ENCODE results near the gene SMARCD3.

Gene SMARCD3

GRCh38 chr7:151193203-151193978 lies 55.1 kb downstream of the SMARCD3 start:
- H3K9me3 ChIP-seq = no peaks in the 10 kb centered on the region
- H3K9ac ChIP-seq = no peak overlapping the region
- no peak for TF ChIP-seq Cebpa-rat (IDR thresholded peaks at IDR 0.05)
- H3K4me1 ChIP-seq = peaks cover 13% of the 10 kb centered on the region
- peaks cover 42% of the 10 kb centered on the region; the same call in 1 of the 2 replicates for H4K20me1 ChIP-seq
- no peaks in the 10 kb centered on the region for H3K36me3 ChIP-seq
- peaks cover 73% of the 10 kb centered on the region for H3K27me3 ChIP-seq
- H3K27ac ChIP-seq = no peak overlapping the region
- H3K4me2 ChIP-seq = no peak overlapping the region
- H3K4me3 ChIP-seq = no peak overlapping the region

GRCh38 chr7:151192002-151192539 lies 56.4 kb downstream of the SMARCD3 start:
- Histone ChIP-seq H3K27me3 (peaks cover 67% of the 10 kb centered on the region), H3K27ac (no peak overlapping the region), H3K36me3 (no peaks in the 10 kb centered on the region), H3K4me3 (no peak overlapping the region), H3K9me3 (no peaks in the 10 kb centered on the region), H3K9ac (no peak overlapping the region), H4K20me1 (peaks cover 56% of the 10 kb centered on the region), H3K4me2 (no peak overlapping the region), H3K4me1 (peaks cover 26% of the 10 kb centered on the region)
- no peak for TF ChIP-seq Cebpa-rat (IDR thresholded peaks at IDR 0.05)

GRCh38 chr7:151191544-151191943 lies 57.0 kb downstream of the SMARCD3 start:
- no peak overlapping the region for H3K4me2 ChIP-seq
- H3K4me1 ChIP-seq = peaks cover 32% of the 10 kb centered on the region
- no peaks in the 10 kb centered on the region for H3K9me3 ChIP-seq
- no peaks in the 10 kb centered on the region for H3K36me3 ChIP-seq
- H3K9ac ChIP-seq = no peak overlapping the region
- TF ChIP-seq Cebpa-rat (IDR thresholded peaks at IDR 0.05) = no peak
- peaks cover 61% of the 10 kb centered on the region for H4K20me1 ChIP-seq
- H3K4me3 ChIP-seq = no peak overlapping the region
- H3K27me3 ChIP-seq = peaks cover 67% of the 10 kb centered on the region
- H3K27ac ChIP-seq = no peak overlapping the region

- no peak for TF ChIP-seq Cebpa-rat (IDR thresholded peaks at IDR 0.05)
- Histone ChIP-seq H4K20me1 (peaks cover 65% of the 10 kb centered on the region), H3K27me3 (peaks cover 48% of the 10 kb centered on the region)
These were observed 59.5 kb downstream of the SMARCD3 start for GRCh38 chr7:151189038-151189437.

More at GRCh38 chr7:151189038-151189437, 59.5 kb downstream of the SMARCD3 start:
- Histone ChIP-seq H3K4me1 (peaks cover 35% of the 10 kb centered on the region), H3K4me2 (no peak overlapping the region), H3K27ac (no peak overlapping the region), H3K4me3 (no peak overlapping the region), H3K9me3 (no peaks in the 10 kb centered on the region), H3K9ac (no peak overlapping the region), H3K36me3 (no peaks in the 10 kb centered on the region)

All from BLaER1 (cell line).